ENCODE results near the gene RASD2.

RASD2 gene

DNA sequence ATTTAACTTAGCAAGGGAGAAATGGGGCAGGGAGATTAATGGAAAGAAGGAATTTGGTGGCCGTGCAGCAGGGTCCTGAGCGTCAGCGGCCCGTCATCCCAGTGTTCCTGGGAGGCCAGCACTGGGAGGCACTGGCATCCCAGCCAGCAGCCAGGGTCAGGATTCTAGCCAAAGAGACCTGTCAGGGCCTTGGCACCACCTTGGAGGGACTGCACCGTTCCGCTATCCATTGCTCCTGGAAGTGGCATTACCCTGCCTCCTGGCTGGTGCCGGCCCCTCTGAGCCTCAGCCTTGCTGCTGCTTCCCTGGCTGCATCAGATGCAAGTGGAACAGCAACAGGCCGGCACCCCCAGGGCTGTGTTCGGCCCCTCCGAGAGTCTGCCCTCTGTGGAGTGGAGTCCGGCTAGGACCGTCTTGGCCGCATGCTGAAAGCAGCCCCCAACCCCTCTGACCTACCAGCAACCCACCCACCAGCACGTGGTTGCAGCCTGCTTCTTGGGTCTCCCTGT is 30.1 kb downstream of the RASD2 start:
- Histone ChIP-seq H3K4me3 (ENCODE audit: low read length) (no peak overlapping the region), H3K27me3 (ENCODE audit: control insufficient read depth, insufficient read depth, low read length) (peaks cover 6% of the 10 kb centered on the region), H3K9ac (ENCODE audit: low read length) (no peak overlapping the region), H3K9me3 (ENCODE audit: control insufficient read depth, low read length) (no peaks in the 10 kb centered on the region), H3K4me1 (ENCODE audit: control insufficient read depth, insufficient read depth, low read length) (peaks cover 7% of the 10 kb centered on the region), H3K36me3 (ENCODE audit: control insufficient read depth, insufficient read depth, low read length) (no peaks in the 10 kb centered on the region)

DNA sequence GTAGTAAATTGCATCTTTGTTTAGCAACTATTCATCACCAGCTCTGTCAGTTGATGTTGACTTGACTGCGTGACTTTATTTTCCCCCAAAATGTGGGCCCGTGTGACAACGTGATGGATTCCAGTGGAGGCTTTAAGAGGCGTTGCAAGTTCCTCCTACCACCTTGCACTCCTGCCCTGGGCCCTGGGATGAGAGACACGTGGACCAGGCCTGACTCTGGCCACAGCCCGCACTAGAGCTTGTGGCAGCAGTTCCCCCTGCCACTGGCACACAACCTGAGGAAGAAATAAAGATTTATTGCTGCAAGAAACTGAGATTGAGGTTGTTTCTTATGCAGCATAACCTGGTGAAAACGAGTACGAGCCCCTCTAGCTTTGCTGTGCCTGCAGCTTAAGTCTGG is 31.9 kb downstream of the RASD2 start:
- H3K9me3 ChIP-seq (ENCODE audit: control insufficient read depth, low read length) = no peaks in the 10 kb centered on the region
- no peak overlapping the region for H3K4me3 ChIP-seq (ENCODE audit: low read length)
- H3K9ac ChIP-seq (ENCODE audit: low read length) = no peak overlapping the region
- H3K4me1 ChIP-seq (ENCODE audit: control insufficient read depth, insufficient read depth, low read length) = peaks cover 7% of the 10 kb centered on the region
- peaks cover 6% of the 10 kb centered on the region for H3K27me3 ChIP-seq (ENCODE audit: control insufficient read depth, insufficient read depth, low read length)
- no peaks in the 10 kb centered on the region for H3K36me3 ChIP-seq (ENCODE audit: control insufficient read depth, insufficient read depth, low read length)

DNA sequence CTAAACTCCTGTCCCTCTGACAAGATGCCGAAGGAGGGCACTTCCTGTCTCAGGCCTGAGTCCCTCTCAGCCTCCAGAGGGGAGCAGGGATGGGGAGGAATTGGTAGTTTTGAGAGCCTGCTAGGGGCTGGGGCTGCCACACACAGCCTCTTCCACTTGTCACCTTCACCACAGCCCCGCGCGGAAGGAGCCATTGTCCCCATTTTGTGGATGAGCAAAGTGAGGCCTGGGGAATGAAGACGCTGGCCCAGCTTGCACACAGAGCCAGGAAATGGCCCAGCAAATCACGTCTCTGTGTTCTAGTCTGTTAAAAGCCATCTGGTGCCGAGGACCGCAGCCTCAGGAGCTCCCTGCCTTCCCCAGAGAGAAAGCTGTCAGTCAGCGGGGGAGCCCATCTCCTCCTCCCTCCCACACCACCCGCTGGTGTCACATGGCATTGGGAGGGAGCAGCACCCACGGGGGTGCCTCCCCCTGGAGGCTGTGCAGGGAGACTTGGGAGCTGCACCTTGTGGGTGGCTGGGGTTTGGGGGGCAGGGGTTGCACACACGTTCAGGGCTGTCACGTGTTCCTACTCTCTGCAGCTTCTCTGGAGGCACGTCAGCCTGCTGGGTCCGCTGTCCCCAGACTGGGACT is 34.6 kb downstream of the RASD2 start:
- Histone ChIP-seq H3K4me1 (ENCODE audit: control insufficient read depth, insufficient read depth, low read length) (no peaks in the 10 kb centered on the region), H3K36me3 (ENCODE audit: control insufficient read depth, insufficient read depth, low read length) (no peaks in the 10 kb centered on the region)

DNA sequence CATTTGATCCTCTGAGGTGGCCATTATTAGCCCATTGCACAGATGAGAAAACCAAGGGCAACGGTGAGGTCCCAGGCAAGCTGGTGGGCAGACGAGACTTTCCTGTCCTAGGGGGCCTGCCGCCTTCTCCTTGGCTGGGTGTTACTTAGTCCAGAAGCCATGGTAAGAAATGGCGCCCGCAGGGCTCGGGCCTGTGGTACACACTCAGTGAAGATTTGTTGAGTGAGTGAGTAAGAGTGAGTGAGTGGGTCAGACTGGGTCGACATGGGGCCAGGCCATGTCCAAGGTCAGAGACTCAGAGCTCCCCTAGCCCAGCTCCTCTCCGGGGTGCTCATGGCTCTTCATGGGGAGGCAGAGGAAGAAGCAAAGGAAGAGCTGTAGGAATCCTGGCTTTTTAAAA is 36.0 kb downstream of the RASD2 start:
- no peaks in the 10 kb centered on the region for H3K36me3 ChIP-seq (ENCODE audit: control insufficient read depth, insufficient read depth, low read length)
- H3K4me3 ChIP-seq (ENCODE audit: low read length) = no peak overlapping the region
- H3K9me3 ChIP-seq (ENCODE audit: control insufficient read depth, low read length) = no peaks in the 10 kb centered on the region
- no peaks in the 10 kb centered on the region for H3K27me3 ChIP-seq (ENCODE audit: control insufficient read depth, insufficient read depth, low read length)
- no peaks in the 10 kb centered on the region for H3K4me1 ChIP-seq (ENCODE audit: control insufficient read depth, insufficient read depth, low read length)
- H3K9ac ChIP-seq (ENCODE audit: low read length) = no peak overlapping the region

More for the DNA sequence above, 34.6 kb downstream of the RASD2 start:
- H3K27me3 ChIP-seq (ENCODE audit: control insufficient read depth, insufficient read depth, low read length) = peaks cover 3% of the 10 kb centered on the region
- no peak overlapping the region for H3K9ac ChIP-seq (ENCODE audit: low read length)
- H3K9me3 ChIP-seq (ENCODE audit: control insufficient read depth, low read length) = no peaks in the 10 kb centered on the region
- H3K4me3 ChIP-seq (ENCODE audit: low read length) = no peak overlapping the region

DNA sequence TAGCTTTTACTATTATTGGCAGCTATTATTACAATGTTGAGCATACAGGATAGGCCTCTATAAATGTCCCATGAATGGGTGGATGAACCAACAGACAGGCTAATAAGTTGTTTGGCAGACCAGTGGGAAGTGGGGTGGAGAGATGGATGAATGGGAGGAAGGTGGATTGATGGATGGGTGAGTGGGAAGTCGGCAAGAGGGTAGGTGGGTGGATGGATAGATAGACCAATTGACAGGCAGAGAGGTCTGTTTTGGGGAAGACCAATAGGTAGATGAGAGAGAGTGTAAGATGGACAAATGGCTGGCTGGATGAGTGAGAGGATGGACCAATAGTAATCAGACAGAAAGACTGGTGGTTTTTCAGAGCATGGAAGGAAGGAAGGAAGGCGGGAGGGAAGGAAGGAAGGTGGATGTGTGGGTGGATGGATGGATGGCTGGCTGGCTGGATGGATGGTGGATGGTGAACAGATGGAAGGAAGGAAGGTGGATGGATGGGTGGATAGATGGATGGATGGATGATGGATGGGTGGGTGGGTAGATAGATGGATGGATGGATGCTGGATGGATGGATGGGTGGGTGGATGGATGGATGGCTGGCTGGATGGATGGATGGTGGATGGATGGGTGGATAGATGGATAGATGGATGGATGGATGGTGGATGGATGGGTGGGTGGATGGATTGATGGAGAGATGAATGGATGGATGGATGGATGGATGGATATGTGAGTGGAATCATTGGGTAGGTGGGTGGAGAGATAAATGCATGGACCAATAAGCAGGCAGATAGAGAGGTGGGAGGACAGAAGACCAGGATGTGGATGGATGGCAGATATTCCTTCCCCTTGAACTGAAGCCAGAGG is 37.4 kb downstream of the RASD2 start:
- Histone ChIP-seq H3K9me3 (ENCODE audit: control insufficient read depth, low read length) (no peaks in the 10 kb centered on the region), H3K9ac (ENCODE audit: low read length) (no peak overlapping the region), H3K4me1 (ENCODE audit: control insufficient read depth, insufficient read depth, low read length) (no peaks in the 10 kb centered on the region), H3K27me3 (ENCODE audit: control insufficient read depth, insufficient read depth, low read length) (no peaks in the 10 kb centered on the region), H3K36me3 (ENCODE audit: control insufficient read depth, insufficient read depth, low read length) (no peaks in the 10 kb centered on the region), H3K4me3 (ENCODE audit: low read length) (no peak overlapping the region)

DNA sequence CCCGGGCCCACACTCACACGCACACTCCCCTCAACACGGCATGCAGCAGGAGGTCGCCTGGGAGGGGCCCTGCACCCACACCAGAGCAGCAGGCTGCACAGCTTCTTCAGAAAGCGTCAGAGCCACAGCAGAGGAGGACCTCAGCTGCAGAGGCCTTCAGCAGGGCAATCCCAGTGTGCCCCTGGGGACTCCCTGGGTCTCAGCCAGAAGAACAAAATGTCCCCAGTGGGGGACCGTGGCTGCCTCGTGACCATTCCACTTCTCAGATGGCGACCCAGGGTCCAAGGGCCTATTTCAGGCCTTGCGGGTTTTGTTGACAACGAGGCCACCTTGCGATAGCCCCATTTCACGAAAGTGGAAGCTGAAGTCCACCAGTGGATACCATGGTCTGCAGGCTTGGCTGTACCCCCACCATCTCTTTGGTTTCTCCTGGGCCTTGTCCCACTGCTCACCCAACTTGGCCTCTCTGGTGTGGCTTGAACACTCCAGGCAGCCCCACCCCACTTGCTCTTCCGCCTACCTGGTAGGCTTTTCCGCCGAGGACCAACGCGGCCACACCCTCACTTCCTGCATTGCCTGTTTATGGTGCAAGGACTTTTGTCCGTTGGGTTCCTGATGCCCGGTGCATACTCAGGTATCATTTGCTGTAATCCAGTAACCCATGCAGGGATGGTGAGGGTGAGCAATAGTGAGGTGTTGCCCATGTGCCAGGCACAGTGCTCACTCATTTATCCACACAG is 38.4 kb downstream of the RASD2 start:
- H3K27me3 ChIP-seq (ENCODE audit: control insufficient read depth, insufficient read depth, low read length) = no peaks in the 10 kb centered on the region
- H3K4me3 ChIP-seq (ENCODE audit: low read length) = no peak overlapping the region
- H3K36me3 ChIP-seq (ENCODE audit: control insufficient read depth, insufficient read depth, low read length) = no peaks in the 10 kb centered on the region
- no peaks in the 10 kb centered on the region for H3K9me3 ChIP-seq (ENCODE audit: control insufficient read depth, low read length)
- H3K9ac ChIP-seq (ENCODE audit: low read length) = no peak overlapping the region
- H3K4me1 ChIP-seq (ENCODE audit: control insufficient read depth, insufficient read depth, low read length) = no peaks in the 10 kb centered on the region

DNA sequence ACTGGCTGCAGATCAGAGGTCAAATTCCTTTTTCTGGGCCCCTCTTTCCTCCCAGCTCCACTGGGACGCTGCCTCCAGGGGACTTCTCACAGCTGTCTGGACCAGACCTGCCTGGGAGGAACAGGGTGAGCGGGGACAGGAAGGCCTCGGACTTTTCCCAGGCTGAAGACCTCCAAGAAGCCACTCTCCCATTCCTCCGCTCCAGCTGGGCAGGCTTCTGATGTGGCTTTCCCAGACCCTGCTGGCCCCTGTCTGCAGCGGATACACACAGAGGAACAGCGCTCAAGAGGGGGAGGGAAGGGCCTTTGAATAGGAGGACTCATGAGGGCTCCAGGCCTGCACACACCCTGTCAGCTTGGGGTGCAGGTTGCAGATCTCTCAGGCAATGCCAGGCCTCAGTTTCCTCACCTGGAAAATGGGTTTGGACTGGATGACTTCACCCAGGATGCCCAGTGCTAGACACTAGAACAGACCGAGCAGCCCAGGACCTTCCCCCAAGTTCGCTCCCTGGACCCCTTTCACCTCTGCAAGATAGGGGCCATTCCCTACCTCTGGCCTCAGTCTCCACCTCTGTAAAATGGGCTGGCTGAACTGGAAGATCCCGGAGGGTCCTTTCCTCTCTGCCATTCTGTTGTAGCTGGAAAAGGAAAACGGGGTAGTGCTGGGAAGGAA is 39.9 kb downstream of the RASD2 start:
- no peak overlapping the region for H3K4me3 ChIP-seq (ENCODE audit: low read length)
- H3K9me3 ChIP-seq (ENCODE audit: control insufficient read depth, low read length) = no peaks in the 10 kb centered on the region
- H3K9ac ChIP-seq (ENCODE audit: low read length) = no peak overlapping the region
- no peaks in the 10 kb centered on the region for H3K4me1 ChIP-seq (ENCODE audit: control insufficient read depth, insufficient read depth, low read length)
- H3K36me3 ChIP-seq (ENCODE audit: control insufficient read depth, insufficient read depth, low read length) = no peaks in the 10 kb centered on the region
- H3K27me3 ChIP-seq (ENCODE audit: control insufficient read depth, insufficient read depth, low read length) = no peaks in the 10 kb centered on the region

DNA sequence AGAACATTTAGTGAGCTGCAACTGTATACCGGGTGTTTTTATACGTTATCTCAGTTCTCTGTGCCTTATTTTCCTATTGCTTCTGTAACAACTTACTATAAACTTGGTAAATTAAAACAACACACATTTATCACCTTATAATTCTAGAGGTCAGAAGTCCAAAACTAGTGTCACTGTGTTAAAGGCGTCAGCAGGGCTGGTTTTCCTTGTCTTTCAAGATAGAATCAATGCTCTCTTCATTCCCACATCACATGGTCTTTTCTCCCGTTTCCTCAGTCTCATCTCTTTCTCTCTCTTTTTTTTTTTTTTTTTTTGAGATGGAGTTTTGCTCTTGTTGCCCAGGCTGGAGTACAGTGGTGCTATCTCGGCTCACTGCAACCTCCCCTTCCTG is 40.4 kb downstream of the RASD2 start:
- H3K36me3 ChIP-seq (ENCODE audit: control insufficient read depth, insufficient read depth, low read length) = no peaks in the 10 kb centered on the region
- no peaks in the 10 kb centered on the region for H3K4me1 ChIP-seq (ENCODE audit: control insufficient read depth, insufficient read depth, low read length)
- no peak overlapping the region for H3K9ac ChIP-seq (ENCODE audit: low read length)
- H3K4me3 ChIP-seq (ENCODE audit: low read length) = no peak overlapping the region
- no peaks in the 10 kb centered on the region for H3K27me3 ChIP-seq (ENCODE audit: control insufficient read depth, insufficient read depth, low read length)
- H3K9me3 ChIP-seq (ENCODE audit: control insufficient read depth, low read length) = no peaks in the 10 kb centered on the region

DNA sequence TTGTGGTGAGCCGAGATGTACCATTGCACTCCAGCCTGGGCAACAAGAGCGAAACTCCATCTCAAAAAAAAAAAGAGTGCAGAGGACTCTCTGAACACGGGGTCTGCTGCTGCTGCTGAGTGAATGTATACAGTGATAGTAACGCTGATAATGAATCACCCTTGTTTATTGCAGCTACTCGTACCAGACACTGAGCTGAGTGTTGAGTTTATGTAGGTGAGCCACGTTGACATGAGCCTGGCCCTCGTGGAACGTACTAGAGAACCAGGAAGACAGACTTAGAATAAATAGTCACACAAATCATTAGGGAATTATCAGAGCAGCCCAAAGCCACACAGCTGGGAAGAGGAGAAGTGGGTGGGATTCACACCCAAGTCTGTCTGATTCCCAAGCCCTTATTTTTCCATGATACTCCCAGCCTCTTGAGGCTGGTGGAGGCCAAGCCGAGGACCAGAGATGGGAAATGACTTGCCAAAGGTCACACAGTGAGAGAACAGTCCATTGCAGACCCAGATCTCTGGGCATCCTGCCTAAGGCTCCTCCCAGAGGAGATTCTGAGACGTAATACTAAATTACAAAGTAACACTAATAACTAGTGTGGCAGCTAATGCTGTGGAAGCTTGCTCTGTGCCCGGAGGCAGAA is 41.7 kb downstream of the RASD2 start:
- Histone ChIP-seq H3K9ac (ENCODE audit: low read length) (no peak overlapping the region), H3K9me3 (ENCODE audit: control insufficient read depth, low read length) (no peaks in the 10 kb centered on the region), H3K4me3 (ENCODE audit: low read length) (no peak overlapping the region), H3K36me3 (ENCODE audit: control insufficient read depth, insufficient read depth, low read length) (no peaks in the 10 kb centered on the region), H3K4me1 (ENCODE audit: control insufficient read depth, insufficient read depth, low read length) (no peaks in the 10 kb centered on the region), H3K27me3 (ENCODE audit: control insufficient read depth, insufficient read depth, low read length) (no peaks in the 10 kb centered on the region)

DNA sequence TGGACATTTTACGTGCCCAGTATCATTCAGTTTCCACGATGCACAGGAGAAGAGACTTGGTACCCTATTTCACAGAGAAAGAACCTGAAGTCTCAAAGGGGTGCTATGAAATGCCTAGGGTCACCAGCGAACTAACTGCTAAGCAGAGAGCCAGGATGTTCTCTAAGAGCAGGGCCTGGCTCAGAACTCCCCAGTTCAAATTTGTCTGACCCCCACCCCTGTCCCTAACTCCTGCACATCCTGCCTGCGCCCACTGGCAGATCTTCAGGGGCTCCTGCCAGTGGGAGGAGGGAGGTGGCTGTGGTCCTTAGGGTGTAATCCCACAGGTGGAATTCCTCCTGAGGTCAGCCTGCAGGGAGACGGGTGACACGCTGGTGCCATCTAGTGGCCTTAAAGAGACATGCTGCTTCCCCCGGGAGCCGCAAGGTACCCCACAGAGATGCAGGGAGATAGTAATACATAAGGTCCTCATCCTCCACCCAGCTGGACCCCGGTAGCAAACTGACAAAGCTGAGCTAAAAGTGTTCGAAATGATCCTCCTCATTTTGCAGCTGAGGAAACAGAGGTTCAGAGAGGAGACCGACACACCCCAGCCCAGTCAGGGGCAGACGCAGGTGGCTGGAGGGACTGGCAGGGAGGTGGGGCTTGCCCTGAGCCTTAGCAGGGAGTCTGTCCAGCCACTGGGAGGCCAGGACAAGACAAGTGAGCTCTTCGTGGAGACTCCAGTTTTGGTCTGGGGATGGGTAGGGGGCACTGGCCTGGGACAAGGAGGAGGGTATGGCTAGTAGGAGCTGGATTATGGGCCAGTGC is 42.4 kb downstream of the RASD2 start:
- Histone ChIP-seq H3K9ac (ENCODE audit: low read length) (no peak overlapping the region), H3K9me3 (ENCODE audit: control insufficient read depth, low read length) (no peaks in the 10 kb centered on the region), H3K36me3 (ENCODE audit: control insufficient read depth, insufficient read depth, low read length) (no peaks in the 10 kb centered on the region), H3K4me3 (ENCODE audit: low read length) (no peak overlapping the region), H3K27me3 (ENCODE audit: control insufficient read depth, insufficient read depth, low read length) (no peaks in the 10 kb centered on the region), H3K4me1 (ENCODE audit: control insufficient read depth, insufficient read depth, low read length) (no peaks in the 10 kb centered on the region)

DNA sequence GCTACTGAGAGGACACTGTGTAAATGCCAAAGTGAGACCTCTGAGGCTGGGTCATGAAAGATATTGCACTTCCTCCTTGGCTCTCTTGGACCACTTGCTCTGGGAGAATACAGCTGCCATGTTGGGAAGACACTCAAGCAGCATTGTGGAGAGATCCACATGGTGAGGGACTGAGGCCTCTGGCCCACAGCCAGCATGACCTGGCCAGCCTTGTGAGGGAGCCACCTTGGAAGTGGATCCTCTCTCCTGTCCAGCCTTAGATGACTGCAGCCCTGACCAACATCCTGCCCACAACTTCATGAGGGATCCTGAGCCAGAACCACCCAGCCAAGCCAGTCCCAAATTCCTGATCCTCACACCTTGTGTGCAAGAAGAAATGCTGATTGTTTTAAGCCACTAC is 46.1 kb downstream of the RASD2 start:
- H3K9ac ChIP-seq (ENCODE audit: low read length) = no peak overlapping the region
- H3K4me1 ChIP-seq (ENCODE audit: control insufficient read depth, insufficient read depth, low read length) = no peaks in the 10 kb centered on the region
- no peak overlapping the region for H3K4me3 ChIP-seq (ENCODE audit: low read length)
- H3K9me3 ChIP-seq (ENCODE audit: control insufficient read depth, low read length) = no peaks in the 10 kb centered on the region
- H3K27me3 ChIP-seq (ENCODE audit: control insufficient read depth, insufficient read depth, low read length) = peaks cover 6% of the 10 kb centered on the region
- H3K36me3 ChIP-seq (ENCODE audit: control insufficient read depth, insufficient read depth, low read length) = no peaks in the 10 kb centered on the region

Measured in mucosa of stomach (tissue), 1 donor.